Umbilical cord (tissue), 2 donors: Measurements from ENCODE around the gene BEX1. TPM values are rescaled to one million over a fixed set of nuclear protein-coding genes. Genes with fewer than 3 reads are reported as not detected.
"Not testable (repeated sequence)": the region's sequence is repeated elsewhere in the genome, so short reads cannot be mapped to it uniquely, and the experiment has no call there.

ENCODE experiments used
- DNase-seq: peaks from one replicate; pipeline ENCODE4 v3.0.0-alpha.2; 2015; ENCODE audit warnings: low spot score
- total RNA-seq: library from RNA; depleted of rRNA; stranded (reverse); fragments of >200 nt; gene quantifications from one replicate; pipeline ENCODE4 v1.2.3, GENCODE V29; 2014; ENCODE audit warnings: low replicate concordance; ENCODE audit not compliant: insufficient read depth

Gene BEX1
- 1.2 TPM for total RNA-seq

DNA sequence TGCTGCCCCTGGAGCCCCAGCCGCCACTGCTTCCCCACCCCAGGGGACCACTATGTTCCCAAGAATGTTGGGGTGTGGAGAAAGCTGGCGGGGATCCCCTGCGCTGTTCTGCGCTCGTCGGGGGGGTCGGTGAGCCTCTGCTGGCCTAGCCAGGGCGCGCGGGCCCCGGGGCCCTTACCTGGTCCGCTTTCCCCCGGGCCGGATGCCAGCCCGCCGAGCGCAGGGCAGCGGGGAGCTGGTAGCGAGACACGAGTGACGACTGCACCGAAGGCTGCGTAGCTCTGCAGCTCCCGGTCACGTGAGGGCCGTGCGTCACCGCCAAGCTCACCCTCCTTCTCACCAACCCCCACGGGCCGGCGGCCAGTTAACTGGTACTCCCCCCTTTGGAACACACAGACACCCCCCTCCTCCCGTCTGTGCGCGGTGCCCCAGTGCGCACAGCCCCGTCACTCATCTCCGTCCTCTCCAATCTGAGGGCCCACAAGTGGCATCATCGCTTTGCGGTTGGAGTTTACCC, at the start of gene BEX1:
Gene BEX1 (minus strand): TSS at position 254 of the 517 bp plus-strand sequence. CDS start 897 bp downstream, outside the sequence.
- DNase-seq, result peak; percentile 4

- not testable (repeated sequence) for DNase-seq
Measured at GRCh38 chrX:103109497-103109896, 45.5 kb upstream of the BEX1 start.

DNA sequence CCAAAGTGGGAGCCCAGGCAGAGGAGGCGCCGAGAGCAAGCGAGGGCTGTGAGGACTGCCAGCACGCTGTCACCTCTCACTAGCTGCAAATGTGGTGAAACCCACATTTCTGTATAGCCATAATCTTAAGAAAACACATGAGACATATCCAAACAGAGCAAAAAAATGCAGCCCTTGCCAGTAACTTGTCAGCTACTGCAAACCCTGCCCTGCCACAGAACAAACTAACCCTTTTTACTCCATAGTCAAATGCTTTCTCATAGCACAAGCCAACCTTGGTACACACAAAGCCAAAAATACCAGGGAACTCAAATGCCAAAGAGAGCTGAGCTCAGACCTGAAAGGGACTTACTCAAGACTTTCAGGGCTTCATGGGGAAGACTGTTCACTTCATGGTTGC, 43.9 kb upstream of the BEX1 start:
- DNase-seq, result no peak

GRCh38 chrX:103107227-103107737, 43.3 kb upstream of the BEX1 start:
- not testable (repeated sequence) for DNase-seq

DNA sequence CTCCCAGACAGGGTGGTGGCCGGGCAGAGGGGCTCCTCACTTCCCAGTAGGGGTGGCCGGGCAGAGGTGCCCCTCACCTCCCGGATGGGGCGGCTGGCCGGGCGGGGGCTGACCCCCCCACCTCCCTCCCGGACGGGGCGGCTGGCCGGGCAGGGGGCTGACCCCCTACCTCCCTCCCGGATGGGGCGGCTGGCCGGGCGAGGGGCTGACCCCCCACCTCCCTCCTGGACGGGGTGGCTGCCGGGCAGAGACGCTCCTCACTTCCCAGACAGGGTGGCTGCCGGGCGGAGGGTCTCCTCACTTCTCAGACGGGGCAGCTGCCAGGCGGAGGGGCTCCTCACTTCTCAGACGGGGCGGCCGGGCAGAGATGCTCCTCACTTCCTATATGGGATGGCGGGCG, 40.4 kb upstream of the BEX1 start:
- DNase-seq, result not testable (repeated sequence)

GRCh38 chrX:103103866-103104265, 39.9 kb upstream of the BEX1 start:
- not testable (repeated sequence) for DNase-seq

- peak; percentile 49 for DNase-seq
Measured at GRCh38 chrX:103101299-103102042, 37.5 kb upstream of the BEX1 start.

GRCh38 chrX:103100484-103100883, 36.5 kb upstream of the BEX1 start:
- DNase-seq, result no peak

- no peak for DNase-seq
Measured at GRCh38 chrX:103099691-103100090, 35.7 kb upstream of the BEX1 start.

GRCh38 chrX:103098488-103098887, 34.5 kb upstream of the BEX1 start:
- no peak for DNase-seq

GRCh38 chrX:103092942-103093341, 29.0 kb upstream of the BEX1 start, which contains the start of gene NXF3:
NXF3 (minus strand) TSS chrX:103093143; CDS start chrX:103093023, 120 bp downstream.
- no peak for DNase-seq

GRCh38 chrX:103081051-103081450, 17.1 kb upstream of the BEX1 start:
- no peak for DNase-seq

GRCh38 chrX:103073467-103073866, 9.5 kb upstream of the BEX1 start:
- DNase-seq, result no peak

GRCh38 chrX:103066606-103067005, 2.6 kb upstream of the BEX1 start:
- DNase-seq, result no peak

GRCh38 chrX:103063191-103063845, 653 bp downstream of the BEX1 start:
- peak; percentile 4 for DNase-seq

- no peak for DNase-seq
Measured at GRCh38 chrX:103061486-103061885, 2.5 kb downstream of the BEX1 start.

- DNase-seq, result no peak
Measured at GRCh38 chrX:103056902-103057301, 7.1 kb downstream of the BEX1 start.

GRCh38 chrX:103052625-103053024, 11.3 kb downstream of the BEX1 start:
- DNase-seq, result no peak

GRCh38 chrX:103051260-103051789, 12.6 kb downstream of the BEX1 start:
- DNase-seq, result no peak

DNA sequence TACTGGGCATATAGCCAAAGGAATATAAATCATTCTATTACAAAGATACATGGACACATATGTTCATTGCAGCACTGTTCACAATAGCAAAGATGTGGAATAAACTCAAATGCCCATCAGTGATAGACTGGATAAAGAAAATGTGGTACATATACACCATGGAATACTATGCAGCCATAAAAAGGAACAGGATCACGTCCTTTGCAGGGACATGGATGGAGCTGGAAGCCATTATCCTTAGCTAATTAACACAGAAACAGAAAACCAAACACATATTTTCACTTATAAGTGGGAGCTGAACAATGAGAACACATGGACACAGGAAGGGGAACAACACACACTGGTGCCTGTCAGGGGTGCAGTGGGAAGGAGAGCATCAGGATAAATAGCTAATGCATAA, 30.6 kb downstream of the BEX1 start:
- not testable (repeated sequence) for DNase-seq

GRCh38 chrX:103017542-103017941, 46.4 kb downstream of the BEX1 start:
- no peak for DNase-seq

GRCh38 chrX:103012945-103013344, 51.0 kb downstream of the BEX1 start:
- DNase-seq, result no peak
